ENCODE measurements around the gene HNRNPH2. TPM values are rescaled to one million over a fixed set of nuclear protein-coding genes. Genes with fewer than 3 reads are reported as not detected.

HNRNPH2 gene
- polyA plus RNA-seq, 2 of the 4 experiments (the other 2 are of a cell fraction), result 55.4 to 86.5 TPM

- no peak for ATAC-seq
- ChIA-PET POLR2A (no interaction called here), CTCF (no interaction called here)
- H3K9me3 ChIP-seq, result no peaks in the 10 kb centered on the region
- 93% methylated on average over 3 of the region's 3 CpGs for WGBS (ENCODE audit: missing lambda C conversion rate)
- no peak overlapping the region for H3K4me3 ChIP-seq
- H3K27ac ChIP-seq, result no peak overlapping the region
- no peak for FAIRE-seq
- peaks cover 16% of the 10 kb centered on the region for H3K4me1 ChIP-seq
- H3K4me2 ChIP-seq, result no peak overlapping the region
- no peak for TF ChIP-seq JUNB (IDR thresholded peaks at IDR 0.05)
- no peak for TF ChIP-seq HDAC2 (IDR thresholded peaks at IDR 0.05)
- DNase-seq (ENCODE audit: low read depth in 1 of 2, low spot score in 1 of 2), result no peak
Observed at GRCh38 chrX:101388604-101389003, 19.4 kb upstream of the HNRNPH2 start.

- Histone ChIP-seq H3K4me2 (peak within 1 kb of the TSS; percentile 99), H3K4me1 (peaks cover 22% of the 10 kb centered on the region), H3K27ac (peak within 1 kb of the TSS; percentile 87 to 95), H3K4me3 (peak within 1 kb of the TSS; percentile 85), H3K9me3 (no peaks in the 10 kb centered on the region)
- FAIRE-seq (peak; percentile 85), ATAC-seq (peak; percentile 94 to 96), DNase-seq (ENCODE audit: low read depth in 1 of 2, low spot score in 1 of 2) (peak; percentile 89 to 94)
- CTCF ChIA-PET, result interaction anchor here (0.6 to 1.9 kb wide), 8 partner anchors 9 to 1508 kb away, joined by 3 to 25 read pairs (median 4); partner anchors contain the start of gene TIMM8A
- POLR2A ChIA-PET, result interaction anchor here (0.6 to 2.3 kb wide), 20 partner anchors 10 to 571 kb away, joined by 3 to 46 read pairs (median 4); partner anchors contain the start of genes CENPI, CSTF2, GLA and HNRNPH2
- WGBS (ENCODE audit: missing lambda C conversion rate), result 2% methylated on average over 38 of the region's 47 CpGs
- TF ChIP-seq SREBF2 (IDR thresholded peaks at IDR 0.05) (no peak), NR3C1 (IDR thresholded peaks at IDR 0.05) (no peak), FOSL2 (IDR thresholded peaks at IDR 0.05) (no peak), FOSL2 (CRISPR knock-in tag; IDR thresholded peaks at IDR 0.05) (peak; percentile 3; the same call in 1 of the 2 replicates), HEYL (CRISPR knock-in tag; IDR thresholded peaks at IDR 0.05) (no peak), CBX2 (IDR thresholded peaks at IDR 0.05; ENCODE audit: borderline replicate concordance, low read depth) (no peak), RFX5 (IDR thresholded peaks at IDR 0.05) (no peak), POLR2AphosphoS2 (conservative IDR thresholded peaks at IDR 0.05; ENCODE audit: low read length) (no peak), PHF8 (IDR thresholded peaks at IDR 0.05; ENCODE audit: borderline replicate concordance, low read depth) (peak; percentile 94), JUN (IDR thresholded peaks at IDR 0.05) (peak; percentile 92 to 97), FOXS1 (CRISPR knock-in tag; IDR thresholded peaks at IDR 0.05) (0 out of 2 replicates have a peak, but pooled peaks have one; percentile 39), HOXA7 (CRISPR knock-in tag; IDR thresholded peaks at IDR 0.05) (peak; percentile 85), TP53 (CRISPR knock-in tag; IDR thresholded peaks at IDR 0.05) (peak; percentile 80), CHD4 (IDR thresholded peaks at IDR 0.05; ENCODE audit: borderline replicate concordance) (no peak), USF2 (IDR thresholded peaks at IDR 0.05) (no peak), MAX (IDR thresholded peaks at IDR 0.05) (peak; percentile 98), ZFP36 (IDR thresholded peaks at IDR 0.05; ENCODE audit: borderline replicate concordance, partially characterized antibody) (no peak), RARB (CRISPR knock-in tag; IDR thresholded peaks at IDR 0.05) (peak; percentile 91; the same call in 1 of the 2 replicates), ZSCAN20 (CRISPR knock-in tag; IDR thresholded peaks at IDR 0.05) (no peak), NPAS2 (CRISPR knock-in tag; IDR thresholded peaks at IDR 0.05; ENCODE audit: borderline replicate concordance) (no peak), FOSB (CRISPR knock-in tag; IDR thresholded peaks at IDR 0.05) (peak; percentile 90), RAD21 (conservative IDR thresholded peaks at IDR 0.05 in 1 of 2, IDR thresholded peaks at IDR 0.05 in 1 of 2) (0 out of 5 replicates have a peak, but pooled peaks of 1 of the 2 experiments have one; percentile 4), EHF (CRISPR knock-in tag; IDR thresholded peaks at IDR 0.05) (0 out of 2 replicates have a peak, but pooled peaks have one; percentile 22), HOXB5 (CRISPR knock-in tag; IDR thresholded peaks at IDR 0.05) (no peak), RCOR1 (IDR thresholded peaks at IDR 0.05; ENCODE audit: low read depth, low read length) (no peak), POLR2A (IDR thresholded peaks at IDR 0.05; ENCODE audit: low read length) (peak; percentile 93), NFE2L2 (conservative IDR thresholded peaks at IDR 0.05; ENCODE audit: low read length) (no peak), HMGXB4 (CRISPR knock-in tag; IDR thresholded peaks at IDR 0.05; ENCODE audit: borderline replicate concordance) (no peak), TFCP2L1 (CRISPR knock-in tag; IDR thresholded peaks at IDR 0.05) (peak; percentile 94), ZNF302 (CRISPR knock-in tag; IDR thresholded peaks at IDR 0.05) (no peak)
Observed at GRCh38 chrX:101390664-101391525, 17.1 kb upstream of the HNRNPH2 start, which contains the start of gene RPL36A. RPL36A (plus strand) TSS chrX:101391011; CDS start chrX:101391044, 33 bp downstream.

All from A549 (cell line).